Measurements from ENCODE around the gene ZBTB16. TPM values are rescaled to one million over a fixed set of nuclear protein-coding genes. Genes with fewer than 3 reads are reported as not detected.

ZBTB16 gene
- total RNA-seq, 2 experiments from 2014 or later = 11.0 to 11.8 TPM

- Mint-ChIP-seq H3K27ac (no peak overlapping the region), H3K4me1 (no peaks in the 10 kb centered on the region), H3K27me3 (peaks cover 29% of the 10 kb centered on the region), H3K4me3 (no peak overlapping the region), H3K36me3 (ENCODE audit: low read depth) (no peaks in the 10 kb centered on the region), H3K9me3 (no peaks in the 10 kb centered on the region)
- DNase-seq = no peak
- ChIA-PET POLR2A (interaction anchor here (1.2 to 1.3 kb wide), 2 partner anchors 14 to 30 kb away, joined by 4 read pairs; no protein-coding TSS in a partner anchor), CTCF (interaction anchor here (1.3 kb wide), 1 partner anchor 24 kb away, joined by 5 read pairs; no protein-coding TSS in a partner anchor)
These were observed 178.1 kb downstream of the ZBTB16 start for GRCh38 chr11:114237321-114238280.

GRCh38 chr11:114239753-114240161, 180.2 kb downstream of the ZBTB16 start:
- no peak overlapping the region for H3K27ac Mint-ChIP-seq
- H3K27me3 Mint-ChIP-seq = peaks cover 14% of the 10 kb centered on the region
- no peaks in the 10 kb centered on the region for H3K36me3 Mint-ChIP-seq (ENCODE audit: low read depth)
- no peaks in the 10 kb centered on the region for H3K9me3 Mint-ChIP-seq
- H3K4me3 Mint-ChIP-seq = no peak overlapping the region
- no peaks in the 10 kb centered on the region for H3K4me1 Mint-ChIP-seq
- CTCF ChIA-PET = no interaction called here
- POLR2A ChIA-PET = no interaction called here
- no peak for DNase-seq

- peaks cover 3% of the 10 kb centered on the region for H3K27me3 Mint-ChIP-seq
These were observed 182.5 kb downstream of the ZBTB16 start for GRCh38 chr11:114242032-114242431.

GRCh38 chr11:114243461-114244372, 184.2 kb downstream of the ZBTB16 start:
- Mint-ChIP-seq H3K27me3 (peaks cover 2% of the 10 kb centered on the region), H3K4me3 (no peak overlapping the region), H3K36me3 (ENCODE audit: low read depth) (no peaks in the 10 kb centered on the region), H3K4me1 (no peaks in the 10 kb centered on the region), H3K9me3 (no peaks in the 10 kb centered on the region), H3K27ac (no peak overlapping the region)
- no peak for DNase-seq
- ChIA-PET POLR2A (no interaction called here), CTCF (interaction anchor here (1.1 to 1.3 kb wide), 2 partner anchors 16 to 17 kb away, joined by 3 to 7 read pairs; no protein-coding TSS in a partner anchor)

More at GRCh38 chr11:114242032-114242431, 182.5 kb downstream of the ZBTB16 start:
- DNase-seq = no peak
- ChIA-PET POLR2A (no interaction called here), CTCF (no interaction called here)
- no peak overlapping the region for H3K4me3 Mint-ChIP-seq
- no peaks in the 10 kb centered on the region for H3K4me1 Mint-ChIP-seq
- H3K27ac Mint-ChIP-seq = no peak overlapping the region
- no peaks in the 10 kb centered on the region for H3K9me3 Mint-ChIP-seq
- H3K36me3 Mint-ChIP-seq (ENCODE audit: low read depth) = no peaks in the 10 kb centered on the region

GRCh38 chr11:114244726-114245394, 185.3 kb downstream of the ZBTB16 start:
- CTCF ChIA-PET = interaction anchor here (1.3 to 7.7 kb wide), 2 partner anchors 15 to 16 kb away, joined by 7 to 37 read pairs; no protein-coding TSS in a partner anchor
- no peak overlapping the region for H3K4me3 Mint-ChIP-seq
- no peak for DNase-seq
- H3K27ac Mint-ChIP-seq = no peak overlapping the region
- H3K27me3 Mint-ChIP-seq = peaks cover 2% of the 10 kb centered on the region
- H3K36me3 Mint-ChIP-seq (ENCODE audit: low read depth) = no peaks in the 10 kb centered on the region
- POLR2A ChIA-PET = no interaction called here
- no peaks in the 10 kb centered on the region for H3K4me1 Mint-ChIP-seq
- no peaks in the 10 kb centered on the region for H3K9me3 Mint-ChIP-seq

- H3K27me3 Mint-ChIP-seq = no peaks in the 10 kb centered on the region
- H3K4me1 Mint-ChIP-seq = no peaks in the 10 kb centered on the region
- H3K27ac Mint-ChIP-seq = no peak overlapping the region
- no peak overlapping the region for H3K4me3 Mint-ChIP-seq
- POLR2A ChIA-PET = no interaction called here
- no peak for DNase-seq
- CTCF ChIA-PET = interaction anchor here (1.2 to 7.7 kb wide), 2 partner anchors 13 to 252 kb away, joined by 3 to 37 read pairs; no protein-coding TSS in a partner anchor
- no peaks in the 10 kb centered on the region for H3K36me3 Mint-ChIP-seq (ENCODE audit: low read depth)
- H3K9me3 Mint-ChIP-seq = no peaks in the 10 kb centered on the region
These were observed 187.0 kb downstream of the ZBTB16 start for GRCh38 chr11:114246321-114247069.

GRCh38 chr11:114247070-114247789, 187.7 kb downstream of the ZBTB16 start:
- ChIA-PET CTCF (interaction anchor here (1.2 to 7.7 kb wide), 2 partner anchors 13 to 253 kb away, joined by 3 to 37 read pairs; no protein-coding TSS in a partner anchor), POLR2A (no interaction called here)
- no peaks in the 10 kb centered on the region for H3K27me3 Mint-ChIP-seq
- H3K27ac Mint-ChIP-seq = no peak overlapping the region
- H3K36me3 Mint-ChIP-seq (ENCODE audit: low read depth) = no peaks in the 10 kb centered on the region
- H3K9me3 Mint-ChIP-seq = no peaks in the 10 kb centered on the region
- H3K4me3 Mint-ChIP-seq = no peak overlapping the region
- H3K4me1 Mint-ChIP-seq = no peaks in the 10 kb centered on the region
- DNase-seq = no peak

- Mint-ChIP-seq H3K4me1 (no peaks in the 10 kb centered on the region), H3K27ac (no peak overlapping the region), H3K9me3 (no peaks in the 10 kb centered on the region), H3K4me3 (no peak overlapping the region), H3K27me3 (no peaks in the 10 kb centered on the region), H3K36me3 (ENCODE audit: low read depth) (no peaks in the 10 kb centered on the region)
- no peak for DNase-seq
- ChIA-PET POLR2A (no interaction called here), CTCF (interaction anchor here (0.9 to 7.7 kb wide), 2 partner anchors 10 to 69 kb away, joined by 3 to 37 read pairs; no protein-coding TSS in a partner anchor)
These were observed 190.7 kb downstream of the ZBTB16 start for GRCh38 chr11:114250180-114250579.

GRCh38 chr11:114250993-114251814, 191.7 kb downstream of the ZBTB16 start:
- ChIA-PET CTCF (interaction anchor here (1.4 to 7.7 kb wide), 2 partner anchors 9 to 258 kb away, joined by 3 to 37 read pairs; no protein-coding TSS in a partner anchor), POLR2A (no interaction called here)
- H3K4me3 Mint-ChIP-seq = no peak overlapping the region
- no peaks in the 10 kb centered on the region for H3K36me3 Mint-ChIP-seq (ENCODE audit: low read depth)
- H3K27ac Mint-ChIP-seq = no peak overlapping the region
- H3K4me1 Mint-ChIP-seq = no peaks in the 10 kb centered on the region
- no peaks in the 10 kb centered on the region for H3K27me3 Mint-ChIP-seq
- DNase-seq = no peak
- no peaks in the 10 kb centered on the region for H3K9me3 Mint-ChIP-seq

- Mint-ChIP-seq H3K27ac (no peak overlapping the region), H3K9me3 (no peaks in the 10 kb centered on the region), H3K36me3 (ENCODE audit: low read depth) (no peaks in the 10 kb centered on the region), H3K4me3 (no peak overlapping the region), H3K4me1 (no peaks in the 10 kb centered on the region), H3K27me3 (no peaks in the 10 kb centered on the region)
- POLR2A ChIA-PET = no interaction called here
- CTCF ChIA-PET = interaction anchor here (1.4 to 7.7 kb wide), 2 partner anchors 8 to 259 kb away, joined by 3 to 37 read pairs; no protein-coding TSS in a partner anchor
- DNase-seq = no peak
These were observed 192.4 kb downstream of the ZBTB16 start for GRCh38 chr11:114251815-114252337.
